RWPE1 (cell line): ENCODE data around the gene TEX2.

Experiments
- CTCF ChIA-PET: fragments of 350-600 bp; sonication (Branson Sonifier 250); formaldehyde crosslinking; extraction: SDS; loops from one replicate; lab custom pipeline; 2021; lab: Yijun Ruan, JAX
- POLR2A ChIA-PET: fragments of 400-600 bp; formaldehyde crosslinking; extraction: SDS; loops from one replicate; lab custom pipeline; 2020; ENCODE audit warnings: antibody characterized with exemption; ENCODE audit not compliant: low non-redundant PET; lab: Yijun Ruan, JAX
- DNase-seq: peaks from one replicate; pipeline ENCODE4 v3.0.0; 2012; ENCODE audit warnings: low spot score
- H3K27ac ChIP-seq: fragments of 450-650 bp; 2 replicates; pipeline ENCODE4 v1.5.1; 2017
- CTCF ChIP-seq: fragments of 450-650 bp; conservative IDR thresholded peaks from 2 replicates; pipeline ENCODE4 v1.5.1; 2017; ENCODE audit warnings: low read depth, mild to moderate bottlenecking

Gene TEX2

GRCh38 chr17:64161380-64162176, 101.5 kb downstream of the TEX2 start:
- no peak overlapping the region for H3K27ac ChIP-seq
- POLR2A ChIA-PET = no interaction called here
- CTCF ChIA-PET = no interaction called here
- DNase-seq = no peak
- no peak for TF ChIP-seq CTCF

GRCh38 chr17:64160378-64160777, 102.7 kb downstream of the TEX2 start:
- no peak for DNase-seq
- POLR2A ChIA-PET = no interaction called here
- CTCF ChIA-PET = interaction anchor here (0.6 to 1.5 kb wide), 2 partner anchors 118 to 122 kb away, joined by 4 to 5 read pairs; no protein-coding TSS in a partner anchor
- H3K27ac ChIP-seq = no peak overlapping the region
- TF ChIP-seq CTCF = no peak

GRCh38 chr17:64158831-64159590, 104.0 kb downstream of the TEX2 start:
- POLR2A ChIA-PET = no interaction called here
- H3K27ac ChIP-seq = no peak overlapping the region
- DNase-seq = no peak
- CTCF ChIA-PET = no interaction called here
- no peak for TF ChIP-seq CTCF

- CTCF ChIA-PET = no interaction called here
- no peak overlapping the region for H3K27ac ChIP-seq
- DNase-seq = no peak
- POLR2A ChIA-PET = no interaction called here
- no peak for TF ChIP-seq CTCF
Measured at GRCh38 chr17:64158406-64158805, 104.7 kb downstream of the TEX2 start.

GRCh38 chr17:64157669-64158180, 105.3 kb downstream of the TEX2 start:
- ChIA-PET CTCF (no interaction called here), POLR2A (no interaction called here)
- no peak for DNase-seq
- no peak overlapping the region for H3K27ac ChIP-seq
- no peak for TF ChIP-seq CTCF

- DNase-seq = no peak
- TF ChIP-seq CTCF = no peak
- no peak overlapping the region; the same call in 1 of the 2 replicates for H3K27ac ChIP-seq
- CTCF ChIA-PET = interaction anchor here (0.6 kb wide), 1 partner anchor 126 kb away, joined by 4 read pairs; no protein-coding TSS in a partner anchor
- POLR2A ChIA-PET = no interaction called here
Measured at GRCh38 chr17:64156670-64157069, 106.4 kb downstream of the TEX2 start.
